K562 (cell line): Measurements from ENCODE around the gene RREB1. TPM values are rescaled to one million over a fixed set of nuclear protein-coding genes. Genes with fewer than 3 reads are reported as not detected.
A peak's percentile ranks its signal among the peaks of the same experiment; 100 is the strongest.

Experiments
- ATAC-seq: fragments of 200-7000 bp; cut with Tn5 transposase; 3 replicates; pipeline ENCODE4 v1.9.1; 2020; ENCODE audit warnings: moderate library complexity
- BruUV-seq: library from RNA; stranded (reverse); fragments of 400-500 nt; replicated peaks from 2 replicates; lab custom pipeline; 2021; lab: Mats Ljungman, UMichigan
- CTCF ChIA-PET: fragments of 300-600 bp; formaldehyde crosslinking; extraction: SDS; loops from one replicate; lab custom pipeline; 2021; ENCODE audit warnings: low intra/inter-chr PET ratio; lab: Yijun Ruan, JAX
- POLR2A ChIA-PET: fragments of 300-600, 350-650 bp; sonication (Branson Sonifier 250); formaldehyde crosslinking; extraction: SDS; loops from one replicate; lab custom pipeline; 2021; ENCODE audit warnings: antibody characterized with exemption, inconsistent platforms; lab: Yijun Ruan, JAX
- DNase-seq, 4 experiments: peaks; one replicate each; pipeline versions ENCODE4 v3.0.0 to v3.0.0-alpha.2; 2011 to 2018; ENCODE audit warnings: low spot score in 3 of 4, mixed read lengths in 3 of 4; ENCODE audit errors: extremely low read depth in 1 of 4
- FAIRE-seq: peaks from 2 replicates; lab custom pipeline; 2011; peaks lifted over from hg19 to GRCh38; lab: Jason Lieb, UNC
- H2AFZ ChIP-seq: 2 replicates; pipeline ENCODE4 v1.6.0; 2011; ENCODE audit warnings: low read depth, low read length, control low read depth, inconsistent platforms
- H3K27ac ChIP-seq: fragments of 200-600 bp; 3 replicates; pipeline ENCODE4 v1.8.0; 2011; ENCODE audit warnings: low read depth, mild to moderate bottlenecking, control low read depth, inconsistent platforms, low read length, moderate library complexity, mixed read lengths; ENCODE audit errors: extremely low read depth
- H3K27me3 ChIP-seq, 2 experiments: fragments of 300-600 bp in 1 of 2; 2 replicates in 1 of 2; 3 replicates in 1 of 2; pipeline versions ENCODE4 v1.6.0 to v1.8.0; 2011; ENCODE audit warnings: inconsistent platforms in 2 of 2, low read length in 2 of 2, mild to moderate bottlenecking in 1 of 2, mixed read lengths in 1 of 2, moderate library complexity in 1 of 2; ENCODE audit not compliant: control insufficient read depth in 2 of 2, insufficient read depth in 2 of 2
- H3K36me3 ChIP-seq: fragments of 300-600 bp; 3 replicates; pipeline ENCODE4 v1.8.0; 2011; ENCODE audit warnings: mild to moderate bottlenecking, low read length, inconsistent platforms; ENCODE audit not compliant: control insufficient read depth, insufficient read depth
- H3K4me1 ChIP-seq, 2 experiments: fragments of 200-600 bp in 1 of 2; replicated peaks in 1 of 2; 2 replicates in 1 of 2; 3 replicates in 1 of 2; pipeline versions ENCODE4 v1.5.1 to v1.8.0; 2011; ENCODE audit warnings: inconsistent platforms in 2 of 2, low read length in 2 of 2, mild to moderate bottlenecking in 1 of 2, mixed read lengths in 1 of 2, moderate library complexity in 1 of 2; ENCODE audit not compliant: control insufficient read depth in 2 of 2, insufficient read depth in 2 of 2
- H3K4me2 ChIP-seq: 2 replicates; pipeline ENCODE4 v1.6.1; 2011; ENCODE audit warnings: low read length, control low read depth, inconsistent platforms, mixed read lengths; ENCODE audit not compliant: insufficient read depth
- H3K4me3 ChIP-seq: fragments of 200-600 bp; sonication (generic), shearing (Covaris generic); 2 replicates; pipeline ENCODE4 v1.5.1; 2016; ENCODE audit warnings: control low read depth, inconsistent platforms
- H3K79me2 ChIP-seq: fragments of 200-600 bp; 3 replicates; pipeline ENCODE4 v1.8.0; 2011; ENCODE audit warnings: low read length, inconsistent platforms; ENCODE audit not compliant: control insufficient read depth, insufficient read depth
- H3K9ac ChIP-seq, 2 experiments: 2 replicates each; pipeline versions ENCODE4 v1.6.0 to v1.6.1; 2011; ENCODE audit warnings: low read depth in 2 of 2, low read length in 2 of 2, control low read depth in 1 of 2, inconsistent platforms in 1 of 2, mild to moderate bottlenecking in 1 of 2, mixed read lengths in 1 of 2; ENCODE audit not compliant: insufficient read depth in 1 of 2
- H3K9me1 ChIP-seq: one replicate; pipeline ENCODE4 v1.6.0; 2011; ENCODE audit warnings: inconsistent platforms, mild to moderate bottlenecking, low read length, moderate library complexity; ENCODE audit not compliant: control insufficient read depth, insufficient read depth
- H3K9me3 ChIP-seq: replicated peaks from 2 replicates; pipeline ENCODE4 v1.5.1; 2011; ENCODE audit warnings: low read depth, low read length, inconsistent platforms; ENCODE audit not compliant: control insufficient read depth, insufficient read depth
- H4K20me1 ChIP-seq: replicated peaks from 2 replicates; pipeline ENCODE4 v1.6.1; 2011; ENCODE audit warnings: low read length, inconsistent platforms, mixed read lengths; ENCODE audit not compliant: control insufficient read depth, insufficient read depth
- MTA3 ChIP-seq: fragments of 450-650 bp; formaldehyde crosslinking; IDR thresholded peaks from 2 replicates; pipeline ENCODE4 v1.6.1; 2017; ENCODE audit warnings: mild to moderate bottlenecking, borderline replicate concordance
- POLR2A ChIP-seq: fragments of 450-650 bp; conservative IDR thresholded peaks from 2 replicates; pipeline ENCODE4 v1.6.1; 2016
- POLR2G ChIP-seq: fragments of 200-400 bp; formaldehyde crosslinking; IDR thresholded peaks from 2 replicates; pipeline ENCODE4 v1.6.1; 2017; ENCODE audit warnings: low read depth, mild to moderate bottlenecking, antibody characterized with exemption, low read length, moderate library complexity
- SMARCA5 ChIP-seq: fragments of 450-650 bp; IDR thresholded peaks from 2 replicates; pipeline ENCODE4 v1.6.1; 2016
- SPI1 ChIP-seq: IDR thresholded peaks from 2 replicates; pipeline ENCODE4 v1.6.1; 2011; ENCODE audit warnings: low read depth, low read length, control low read depth, borderline replicate concordance
- WGBS: fragments of 100-300 bp; shearing (Covaris generic); methylation state at CpG from one replicate; pipeline ENCODE4 v1.1.6; 2016; ENCODE audit warnings: low coverage, mixed read lengths; ENCODE audit not compliant: insufficient coverage; ENCODE audit errors: missing lambda C conversion rate; 5-methylcytosine and 5-hydroxymethylcytosine counted together
- in situ Hi-C: fragments of 300-500 bp; cut with MboI; formaldehyde crosslinking; loops from 4 replicates; pipeline ENCODE4 v1.15.0; 2018; ENCODE audit warnings: inconsistent platforms, mixed read lengths
- intact Hi-C: fragments of 100-400 bp; cut with micrococcal nuclease; formaldehyde crosslinking; loops from 2 replicates; pipeline ENCODE4 v1.14.2; 2022
- polyA plus RNA-seq, 8 experiments: library from polyadenylated mRNA; depleted of rRNA in 4 of 8; stranded (reverse) in 5 of 8; unstranded in 3 of 8; fragments of >200 nt; fragmentation: Nextera tagmentation in 2 of 8; fragmentation: Illumina TruSeq in 1 of 8; extraction: Ambion mirVana in 2 of 8; extraction: Trizol in 1 of 8; gene quantifications; 2 replicates each; pipeline versions ENCODE4 v1.2.1 to v1.2.3, GENCODE V29; 2011 to 2014; ENCODE audit warnings: inconsistent platforms in 1 of 8, missing spikeins in 1 of 8
- total RNA-seq, 7 experiments: library from RNA; depleted of rRNA in 6 of 7; stranded (reverse); fragments of >200 nt in 6 of 7; fragmentation: Illumina TruSeq in 2 of 7; extraction: Trizol in 2 of 7; gene quantifications; 2 replicates each; pipeline versions ENCODE4 v1.2.1 to v1.2.3, GENCODE V29; 2011 to 2021; ENCODE audit warnings: low replicate concordance in 1 of 7
- TF ChIP-seq, protein P1 (sequence below): fragments of 250-450 bp; sonication (Bioruptor Pico); IDR thresholded peaks from 2 replicates; pipeline ENCODE4 v1.9.0; 2021; ENCODE audit warnings: mild to moderate bottlenecking
- TF ChIP-seq, protein P2 (sequence below): sonication (generic); formaldehyde crosslinking; IDR thresholded peaks from 2 replicates; pipeline ENCODE4 v1.8.0; 2023; ENCODE audit warnings: missing genetic modification reagents, mild to moderate bottlenecking, borderline replicate concordance

The RREB1 gene
- total and polyA plus RNA-seq, 9 of the 15 experiments (the other 6 are each of a cell fraction or from before 2014, with no cell fraction given): 3.3 to 64.2 (median 19.3) TPM

DNA sequence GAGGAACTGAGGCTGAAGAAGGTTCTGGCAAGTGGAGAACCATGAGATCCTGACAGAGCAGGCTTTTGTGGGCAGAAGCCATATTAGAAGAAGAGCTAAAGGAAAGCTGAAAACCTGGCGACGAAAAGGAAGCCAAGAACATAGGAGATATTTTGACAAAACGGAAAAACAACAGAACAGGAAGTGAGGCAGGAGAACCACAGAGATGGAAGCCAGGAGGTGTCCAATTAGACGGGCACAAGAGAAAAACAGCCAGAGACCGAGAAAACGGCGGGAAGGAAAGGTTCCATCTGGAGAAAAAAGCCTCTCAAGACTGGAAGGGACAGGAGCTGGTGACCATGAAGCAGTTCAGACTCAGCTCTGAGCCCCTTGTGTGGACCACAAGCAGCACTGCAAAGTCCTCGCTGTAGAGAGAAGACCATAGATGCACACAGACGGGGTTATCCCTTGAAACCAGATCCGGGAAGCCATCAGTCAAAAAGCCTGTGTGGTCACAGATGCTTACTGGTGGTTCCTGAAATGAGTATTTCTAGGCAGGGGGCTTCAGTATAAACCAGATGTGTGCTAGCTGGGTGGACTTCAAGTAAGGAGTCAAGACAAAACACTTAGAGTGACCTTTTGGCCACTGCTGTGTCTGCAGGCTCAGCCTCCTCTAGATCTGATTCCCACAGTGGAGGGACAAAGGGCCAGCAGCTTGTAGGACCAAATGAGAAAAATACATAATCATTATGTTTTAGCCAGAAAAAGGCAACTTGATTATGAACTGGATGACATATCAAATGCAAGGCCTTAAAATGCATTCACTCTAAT lies 174.5 kb downstream of the RREB1 start:
- Histone ChIP-seq H3K36me3 (peaks cover 31% of the 10 kb centered on the region; the same call in 2 of the 3 replicates), H2AFZ (no peak overlapping the region), H3K4me3 (no peak overlapping the region), H3K9me3 (no peaks in the 10 kb centered on the region), H4K20me1 (no peaks in the 10 kb centered on the region), H3K27ac (no peak overlapping the region), H3K79me2 (no peaks in the 10 kb centered on the region), H3K9me1 (no peaks in the 10 kb centered on the region), H3K27me3 (no peaks in the 10 kb centered on the region), H3K4me1 (no peaks in the 10 kb centered on the region), H3K4me2 (no peak overlapping the region), H3K9ac (no peak overlapping the region)
- no TSS peak for BruUV-seq
- ATAC-seq: peak; percentile 30; the same call in 1 of the 3 replicates
- WGBS: 81% methylated on average over 9 of the region's 10 CpGs
- intact Hi-C loops: no loop called here
- in situ Hi-C loops: loop anchor here (5.0 kb wide), 2 partner anchors 60 to 330 kb away; no protein-coding TSS in a partner anchor
- ChIA-PET POLR2A (interaction anchor here (0.6 to 1.6 kb wide), 3 partner anchors 10 to 622 kb away, joined by 3 to 6 read pairs (median 3); no protein-coding TSS in a partner anchor), CTCF (no interaction called here)
- DNase-seq: no peak
- TF ChIP-seq, protein P1, sequence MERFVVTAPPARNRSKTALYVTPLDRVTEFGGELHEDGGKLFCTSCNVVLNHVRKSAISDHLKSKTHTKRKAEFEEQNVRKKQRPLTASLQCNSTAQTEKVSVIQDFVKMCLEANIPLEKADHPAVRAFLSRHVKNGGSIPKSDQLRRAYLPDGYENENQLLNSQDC (CRISPR knock-in tag): no peak
- TF ChIP-seq POLR2G (0 out of 2 replicates have a peak, but pooled peaks have one; percentile 35), MTA3 (no peak), SMARCA5 (no peak), SPI1 (0 out of 2 replicates have a peak, but pooled peaks have one; percentile 31), POLR2A (peak; percentile 39; the same call in 1 of the 2 replicates)
- TF ChIP-seq, protein P2, sequence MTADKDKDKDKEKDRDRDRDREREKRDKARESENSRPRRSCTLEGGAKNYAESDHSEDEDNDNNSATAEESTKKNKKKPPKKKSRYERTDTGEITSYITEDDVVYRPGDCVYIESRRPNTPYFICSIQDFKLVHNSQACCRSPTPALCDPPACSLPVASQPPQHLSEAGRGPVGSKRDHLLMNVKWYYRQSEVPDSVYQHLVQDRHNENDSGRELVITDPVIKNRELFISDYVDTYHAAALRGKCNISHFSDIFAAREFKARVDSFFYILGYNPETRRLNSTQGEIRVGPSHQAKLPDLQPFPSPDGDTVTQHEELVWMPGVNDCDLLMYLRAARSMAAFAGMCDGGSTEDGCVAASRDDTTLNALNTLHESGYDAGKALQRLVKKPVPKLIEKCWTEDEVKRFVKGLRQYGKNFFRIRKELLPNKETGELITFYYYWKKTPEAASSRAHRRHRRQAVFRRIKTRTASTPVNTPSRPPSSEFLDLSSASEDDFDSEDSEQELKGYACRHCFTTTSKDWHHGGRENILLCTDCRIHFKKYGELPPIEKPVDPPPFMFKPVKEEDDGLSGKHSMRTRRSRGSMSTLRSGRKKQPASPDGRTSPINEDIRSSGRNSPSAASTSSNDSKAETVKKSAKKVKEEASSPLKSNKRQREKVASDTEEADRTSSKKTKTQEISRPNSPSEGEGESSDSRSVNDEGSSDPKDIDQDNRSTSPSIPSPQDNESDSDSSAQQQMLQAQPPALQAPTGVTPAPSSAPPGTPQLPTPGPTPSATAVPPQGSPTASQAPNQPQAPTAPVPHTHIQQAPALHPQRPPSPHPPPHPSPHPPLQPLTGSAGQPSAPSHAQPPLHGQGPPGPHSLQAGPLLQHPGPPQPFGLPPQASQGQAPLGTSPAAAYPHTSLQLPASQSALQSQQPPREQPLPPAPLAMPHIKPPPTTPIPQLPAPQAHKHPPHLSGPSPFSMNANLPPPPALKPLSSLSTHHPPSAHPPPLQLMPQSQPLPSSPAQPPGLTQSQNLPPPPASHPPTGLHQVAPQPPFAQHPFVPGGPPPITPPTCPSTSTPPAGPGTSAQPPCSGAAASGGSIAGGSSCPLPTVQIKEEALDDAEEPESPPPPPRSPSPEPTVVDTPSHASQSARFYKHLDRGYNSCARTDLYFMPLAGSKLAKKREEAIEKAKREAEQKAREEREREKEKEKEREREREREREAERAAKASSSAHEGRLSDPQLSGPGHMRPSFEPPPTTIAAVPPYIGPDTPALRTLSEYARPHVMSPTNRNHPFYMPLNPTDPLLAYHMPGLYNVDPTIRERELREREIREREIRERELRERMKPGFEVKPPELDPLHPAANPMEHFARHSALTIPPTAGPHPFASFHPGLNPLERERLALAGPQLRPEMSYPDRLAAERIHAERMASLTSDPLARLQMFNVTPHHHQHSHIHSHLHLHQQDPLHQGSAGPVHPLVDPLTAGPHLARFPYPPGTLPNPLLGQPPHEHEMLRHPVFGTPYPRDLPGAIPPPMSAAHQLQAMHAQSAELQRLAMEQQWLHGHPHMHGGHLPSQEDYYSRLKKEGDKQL (CRISPR knock-in tag): no peak
- FAIRE-seq: no peak
